Measurements from ENCODE around the gene WBP2. TPM values are rescaled to one million over a fixed set of nuclear protein-coding genes. Genes with fewer than 3 reads are reported as not detected.

WBP2 gene
- total RNA-seq (2014; rRNA removed; shearing (Covaris generic)) = 49.5 and 67.9 TPM in 2 replicates
- polyA plus RNA-seq (2015; cell fraction: cytosol; rRNA removed) = 214 and 237 TPM in 2 replicates
- 179 and 186 TPM in 2 replicates for polyA plus RNA-seq (2015; cell fraction: nucleus; rRNA removed)

DNA sequence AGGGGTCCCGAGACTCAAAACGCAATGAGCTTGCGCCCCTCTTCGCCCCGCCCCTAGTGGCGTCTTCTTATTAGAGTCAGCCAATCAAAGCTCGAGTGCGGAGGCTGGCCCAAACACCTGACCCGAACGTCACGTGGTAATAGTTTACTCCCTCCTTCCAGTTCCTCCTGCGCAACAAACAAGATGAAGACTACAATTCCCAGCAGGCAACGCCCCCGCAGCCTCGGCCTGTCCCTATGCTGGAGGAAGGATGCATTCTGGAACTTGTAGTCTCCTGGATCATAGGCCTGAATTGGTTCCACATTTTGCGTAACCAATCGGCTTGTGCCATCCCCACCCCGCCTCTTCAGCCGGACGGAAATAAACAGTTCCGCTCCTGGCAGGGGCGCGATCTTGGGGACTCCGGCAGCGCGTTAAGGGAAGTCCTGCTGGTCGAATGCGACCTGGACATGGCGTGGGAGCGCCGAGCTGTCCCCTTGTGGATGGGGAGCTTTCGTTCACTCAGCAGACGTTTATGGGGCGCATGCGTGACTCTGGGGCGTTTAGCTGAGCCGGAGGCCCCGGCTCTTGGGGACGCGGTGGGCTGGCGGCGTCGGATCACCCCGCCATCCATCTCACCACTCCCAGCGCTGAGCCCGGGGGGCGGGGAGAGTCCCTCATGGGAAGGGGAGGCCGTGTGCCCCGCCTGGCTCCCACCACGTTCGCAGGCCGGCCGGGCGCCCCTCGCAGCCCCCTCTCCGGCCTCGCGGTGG is at the start of gene WBP2:
Gene WBP2 (minus strand): TSS at position 26 of the 752 bp plus-strand sequence. CDS start 38 bp downstream, outside the sequence.
- DNase-seq (ENCODE audit: low read depth, low spot score) = peak; percentile 100
- in situ Hi-C loops (cut with HindIII; ENCODE audit: low pct_unique_long_range_greater_than_20kb, low sequenced_read_pairs) = no loop called here

DNA sequence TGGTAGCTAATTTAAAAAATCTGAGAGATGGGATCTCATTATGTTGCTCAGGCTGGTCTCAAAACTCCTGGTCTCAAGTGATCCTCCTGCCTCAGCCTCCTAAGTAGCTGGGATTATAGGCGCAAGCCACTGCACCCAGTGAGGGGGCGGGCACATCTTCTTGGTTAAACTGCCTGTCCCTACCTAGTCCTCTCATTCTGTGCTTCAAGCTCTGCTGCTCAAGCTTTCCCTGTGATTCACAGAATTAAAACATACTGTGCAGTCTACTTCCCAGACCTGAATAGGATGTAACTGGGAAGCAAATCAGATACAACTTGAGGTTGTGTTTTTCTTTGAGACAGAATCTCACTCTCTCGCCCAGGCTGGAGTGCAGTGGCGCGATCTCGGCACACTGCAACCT is 47.3 kb upstream of the WBP2 start:
- no peak for DNase-seq (ENCODE audit: low read depth, low spot score)

DNA sequence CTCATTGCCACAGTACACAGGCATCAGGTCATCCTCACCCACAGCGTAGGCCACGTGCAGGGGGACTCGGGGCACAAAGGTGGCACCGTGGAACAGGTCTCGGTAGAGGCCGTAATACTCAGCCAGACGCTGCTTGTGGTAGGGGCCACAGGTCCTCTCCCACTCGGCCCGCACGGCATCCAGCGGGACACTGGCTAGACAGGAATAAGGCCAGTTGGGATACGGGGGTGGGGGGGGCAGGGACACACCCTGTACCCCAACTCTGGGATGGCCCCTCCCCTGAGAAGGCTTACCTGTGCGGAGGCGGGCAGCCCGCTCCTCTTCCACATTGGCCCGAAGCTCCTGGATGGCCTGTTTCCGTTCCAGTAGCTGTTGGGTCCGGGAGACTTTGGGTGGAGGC is 46.6 kb upstream of the WBP2 start:
- in situ Hi-C loops (cut with HindIII; ENCODE audit: low pct_unique_long_range_greater_than_20kb, low sequenced_read_pairs) = no loop called here
- DNase-seq (ENCODE audit: low read depth, low spot score) = no peak

More for the DNA sequence above, 47.3 kb upstream of the WBP2 start:
- in situ Hi-C loops (cut with HindIII; ENCODE audit: low pct_unique_long_range_greater_than_20kb, low sequenced_read_pairs) = no loop called here

DNA sequence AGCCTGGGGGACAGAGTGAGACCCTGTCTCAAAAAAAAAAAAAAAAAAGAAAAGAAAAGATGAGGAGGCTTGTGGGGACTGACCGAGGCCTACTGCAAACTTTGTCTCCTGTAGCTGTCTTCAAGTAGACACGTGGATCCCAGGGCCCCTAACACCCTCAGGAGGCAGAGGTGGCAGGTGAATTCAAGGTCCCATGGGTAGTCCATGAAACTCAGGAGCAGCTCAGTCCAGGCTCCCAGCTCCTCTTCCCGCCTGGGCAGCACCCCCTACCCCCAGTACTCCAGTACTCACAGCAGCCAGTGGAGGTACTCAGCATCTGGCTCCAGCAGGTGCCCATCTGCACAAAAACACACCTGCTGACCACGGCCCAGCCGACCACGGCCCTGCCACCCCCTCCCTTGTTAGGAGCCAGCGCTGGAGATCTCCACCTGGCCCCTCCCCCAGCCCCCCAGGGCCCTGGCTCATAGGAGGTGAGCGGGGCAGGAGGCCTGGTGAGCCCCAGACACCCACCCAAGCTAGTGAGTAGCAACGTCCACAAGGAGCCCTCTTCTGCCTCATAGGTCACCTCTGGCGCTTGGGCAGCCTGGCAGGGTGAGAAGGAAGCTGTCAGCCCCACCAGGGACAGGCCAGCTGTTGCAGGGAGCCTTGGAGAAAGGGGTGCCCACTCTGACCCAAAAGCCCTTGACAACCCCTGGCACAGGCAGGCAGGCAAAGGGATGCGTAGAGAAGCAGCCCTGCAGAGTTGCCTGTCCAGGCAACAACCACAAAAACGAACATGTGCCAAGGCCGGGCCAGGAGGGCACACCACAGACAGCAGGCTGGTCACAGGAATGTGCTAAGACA is 45.8 kb upstream of the WBP2 start:
- DNase-seq (ENCODE audit: low read depth, low spot score) = no peak
- in situ Hi-C loops (cut with HindIII; ENCODE audit: low pct_unique_long_range_greater_than_20kb, low sequenced_read_pairs) = no loop called here

DNA sequence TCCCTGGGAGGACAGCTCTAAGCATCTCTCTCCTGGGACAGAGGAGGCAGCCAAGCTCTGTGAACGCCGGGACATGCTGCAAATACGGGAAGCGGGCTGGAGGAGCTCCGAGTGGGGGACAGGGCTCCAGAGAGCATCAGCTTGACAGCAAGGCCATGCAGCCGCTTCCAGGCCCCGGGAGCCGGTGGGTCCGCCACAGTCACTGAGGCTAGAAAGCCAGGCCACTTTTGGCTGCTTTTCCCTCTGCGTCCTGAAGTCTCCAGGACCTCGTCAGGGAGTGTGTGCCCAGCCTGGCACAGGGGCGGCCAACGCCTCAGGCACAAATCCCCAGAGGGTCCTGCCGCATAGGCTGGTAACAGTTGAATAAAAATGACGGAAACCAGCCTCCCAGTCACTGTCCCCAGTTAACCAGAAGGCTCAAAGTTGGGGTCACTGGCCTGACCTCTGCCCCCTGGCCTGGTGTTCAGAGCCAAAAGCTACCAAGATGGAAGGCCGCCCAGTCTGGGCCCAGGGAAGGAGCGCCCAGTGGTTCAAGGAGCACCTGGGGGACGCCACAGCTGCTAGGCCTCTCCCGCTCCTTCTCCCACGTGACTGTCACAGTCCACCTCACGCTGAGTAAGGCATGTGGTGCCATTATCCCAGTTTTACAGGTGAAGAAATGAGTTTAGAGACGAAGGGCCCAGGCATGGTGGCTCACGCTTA is 44.8 kb upstream of the WBP2 start:
- in situ Hi-C loops (cut with HindIII; ENCODE audit: low pct_unique_long_range_greater_than_20kb, low sequenced_read_pairs) = no loop called here
- DNase-seq (ENCODE audit: low read depth, low spot score) = no peak

DNA sequence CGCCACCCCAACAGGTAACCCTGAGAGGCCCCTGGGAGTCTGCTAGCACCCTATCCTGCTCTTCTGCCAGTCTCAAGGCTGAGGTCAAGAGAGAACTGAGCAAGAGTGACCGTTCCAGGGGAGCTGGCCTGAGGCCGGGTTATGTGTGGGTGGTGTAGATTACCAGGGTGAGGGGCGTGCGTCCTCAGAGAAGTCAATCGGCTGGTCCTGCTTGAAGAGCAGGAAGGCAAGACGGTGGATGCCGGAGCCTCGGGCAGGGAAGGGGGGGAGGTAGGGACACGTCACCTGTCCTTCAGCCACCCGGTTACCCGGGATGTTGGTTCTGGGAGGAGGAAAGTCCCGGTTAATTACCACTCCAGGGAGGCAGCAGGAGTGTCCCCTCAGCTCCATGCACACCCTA is 44.2 kb upstream of the WBP2 start:
- in situ Hi-C loops (cut with HindIII; ENCODE audit: low pct_unique_long_range_greater_than_20kb, low sequenced_read_pairs) = no loop called here
- DNase-seq (ENCODE audit: low read depth, low spot score) = no peak

DNA sequence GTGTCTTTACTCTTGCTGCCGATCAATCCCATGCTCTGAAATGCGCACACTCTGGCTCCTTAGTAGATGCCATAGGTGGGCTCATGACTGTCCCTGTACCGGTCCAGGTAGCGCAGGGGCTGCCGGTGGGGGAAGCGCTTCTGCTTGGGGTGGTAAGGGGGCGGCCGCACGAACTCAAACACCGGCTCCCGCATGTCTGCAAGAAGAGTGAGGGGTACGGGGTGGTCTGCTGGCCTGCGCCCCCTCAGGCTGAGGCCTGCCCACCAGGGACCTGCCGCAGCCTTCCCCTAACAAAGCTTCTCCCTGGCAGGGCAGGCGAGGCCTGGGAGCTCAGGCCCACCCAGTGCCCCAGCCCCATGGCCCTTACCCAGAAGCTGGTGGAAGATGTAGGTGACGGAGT is 43.7 kb upstream of the WBP2 start:
- no peak for DNase-seq (ENCODE audit: low read depth, low spot score)

DNA sequence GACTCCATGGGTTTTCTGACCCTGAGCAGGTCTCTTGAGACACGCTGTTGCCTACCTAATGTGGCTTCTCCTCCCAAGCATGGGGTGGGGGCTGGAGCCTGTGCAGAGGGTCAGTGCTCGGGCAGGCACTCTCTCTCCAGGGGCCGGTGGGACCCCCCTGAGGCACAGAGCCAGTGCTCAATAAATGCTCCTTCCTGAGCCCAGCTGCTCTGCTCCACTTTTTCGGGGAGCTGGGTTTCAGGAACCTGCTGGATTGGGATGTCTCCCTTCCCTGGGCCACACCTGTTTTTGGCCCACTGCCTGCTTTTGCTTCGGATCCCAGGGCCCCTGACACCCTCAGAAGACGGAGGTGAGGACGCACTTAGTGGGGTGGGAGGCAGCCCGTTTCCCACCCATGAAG is 42.9 kb upstream of the WBP2 start:
- DNase-seq (ENCODE audit: low read depth, low spot score) = no peak
- in situ Hi-C loops (cut with HindIII; ENCODE audit: low pct_unique_long_range_greater_than_20kb, low sequenced_read_pairs) = no loop called here

More for the DNA sequence above, 43.7 kb upstream of the WBP2 start:
- in situ Hi-C loops (cut with HindIII; ENCODE audit: low pct_unique_long_range_greater_than_20kb, low sequenced_read_pairs) = no loop called here

DNA sequence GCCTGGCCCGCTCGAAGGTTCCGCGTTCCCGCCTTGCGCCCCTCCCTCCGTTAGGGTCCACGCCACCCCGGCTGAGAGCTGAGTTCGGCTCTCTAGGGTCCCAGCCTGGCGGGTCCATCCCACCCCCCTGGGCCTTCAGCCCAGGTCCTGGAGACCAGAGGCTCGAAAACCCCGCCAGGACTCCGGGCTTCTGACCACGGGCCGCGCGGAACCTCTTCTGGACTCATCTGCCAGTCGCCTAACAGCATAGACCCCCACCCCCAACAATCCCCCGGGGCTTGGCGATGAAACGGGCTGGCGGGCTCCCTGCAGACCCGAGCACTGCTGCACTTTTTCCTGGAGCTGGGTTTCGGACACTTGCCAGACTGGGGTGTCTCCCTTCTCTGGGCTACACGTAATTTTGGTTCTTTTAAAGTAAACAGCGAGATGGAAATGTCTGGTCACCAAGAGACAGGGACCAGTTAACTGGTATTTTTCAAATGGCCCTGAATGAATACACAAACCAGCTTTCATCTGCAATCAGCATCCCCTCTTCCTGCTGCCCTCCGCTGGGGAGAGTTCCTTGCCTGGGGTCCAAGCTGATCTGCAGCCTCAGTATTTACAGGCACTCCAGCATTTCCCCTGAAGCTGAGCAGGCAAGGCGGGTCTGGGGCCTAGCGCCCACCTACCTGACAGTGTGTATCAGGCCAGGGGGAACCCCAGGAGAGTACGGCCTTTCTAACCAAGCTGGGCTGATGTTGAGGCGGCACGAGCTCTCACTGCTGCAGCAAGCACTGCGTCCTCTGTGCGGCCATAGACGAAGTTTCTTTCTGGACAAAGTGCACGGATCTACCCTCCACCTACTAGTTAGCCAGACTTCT is 42.3 kb upstream of the WBP2 start:
- DNase-seq (ENCODE audit: low read depth, low spot score) = no peak
- in situ Hi-C loops (cut with HindIII; ENCODE audit: low pct_unique_long_range_greater_than_20kb, low sequenced_read_pairs) = no loop called here

DNA sequence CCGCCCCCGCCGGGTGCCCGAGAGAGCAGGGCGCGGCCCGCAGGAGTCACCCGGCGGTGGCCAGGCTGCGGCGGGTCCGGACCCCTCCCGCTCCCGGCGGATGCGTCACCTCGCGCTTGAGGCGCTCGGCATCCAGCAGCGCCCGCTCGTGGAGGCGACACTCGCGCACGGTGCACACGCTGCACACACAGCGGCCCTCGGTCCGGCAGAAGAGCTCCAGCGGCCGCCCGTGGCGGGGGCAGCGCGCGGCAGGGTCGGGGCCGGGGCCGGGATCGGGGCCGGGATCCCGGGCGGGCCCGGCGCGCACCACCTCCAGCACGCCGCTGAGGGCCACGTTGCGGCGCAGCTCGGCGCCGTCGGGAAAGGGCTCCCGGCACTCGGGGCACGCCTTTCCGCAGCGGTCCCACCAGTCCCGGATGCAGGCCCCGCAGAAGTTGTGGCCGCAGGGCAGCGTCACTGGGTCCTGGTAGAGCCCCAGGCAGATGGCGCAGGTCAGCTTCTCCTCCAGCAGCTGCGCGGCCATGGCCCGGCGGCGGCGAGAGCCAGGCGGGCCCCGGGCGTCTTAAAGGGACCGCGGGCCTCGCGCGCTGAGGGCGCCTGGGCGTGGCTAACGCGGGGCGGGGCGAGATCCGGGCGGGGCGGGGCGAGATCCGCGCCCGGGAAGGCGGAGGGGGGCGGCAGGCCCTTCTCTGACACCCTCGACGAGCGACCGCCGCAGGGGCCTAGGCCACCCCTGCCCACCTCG is 41.5 kb upstream of the WBP2 start, which contains the start of gene TRIM65:
Gene TRIM65 (minus strand): TSS at position 537 of the 745 bp plus-strand sequence. CDS start 14 bp downstream, at position 523.
- DNase-seq (ENCODE audit: low read depth, low spot score) = peak; percentile 85
- in situ Hi-C loops (cut with HindIII; ENCODE audit: low pct_unique_long_range_greater_than_20kb, low sequenced_read_pairs) = no loop called here

DNA sequence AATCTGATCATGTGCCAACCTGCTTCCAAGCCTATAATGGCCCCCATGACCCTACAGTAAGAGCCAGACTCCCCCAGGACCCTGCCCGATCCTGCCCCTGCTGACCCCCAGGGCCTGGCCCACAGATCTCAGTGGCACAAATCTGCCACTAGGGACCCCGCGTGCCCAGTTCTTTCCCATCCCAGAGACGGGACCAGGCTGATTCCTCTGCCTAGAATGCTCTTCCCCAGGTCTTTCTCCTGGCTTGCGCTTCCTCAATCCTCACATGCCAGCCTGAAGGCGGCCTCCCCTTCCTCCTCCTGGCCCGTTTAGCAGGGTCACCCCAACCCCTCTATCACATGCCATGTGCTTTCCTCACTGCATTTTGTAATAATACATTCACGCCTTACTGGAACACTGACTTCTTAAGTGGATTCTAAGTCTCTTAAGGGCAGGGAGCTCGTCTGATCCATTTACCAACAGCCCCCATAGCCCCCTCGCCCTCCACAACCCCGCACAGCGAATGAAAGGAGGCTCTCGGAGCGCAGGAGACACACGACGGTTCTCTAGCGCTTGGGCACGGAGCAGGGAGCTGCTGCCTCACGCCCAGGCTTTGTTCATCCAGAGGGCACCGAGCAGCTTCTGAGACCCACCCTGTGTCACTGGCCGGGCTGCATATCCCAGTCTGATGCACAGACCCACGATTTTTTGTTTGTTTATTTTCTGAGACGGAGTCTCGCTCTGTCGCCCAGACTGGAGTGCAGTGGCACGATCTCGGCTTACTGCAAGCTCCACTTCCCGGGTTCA is 40.4 kb upstream of the WBP2 start:
- in situ Hi-C loops (cut with HindIII; ENCODE audit: low pct_unique_long_range_greater_than_20kb, low sequenced_read_pairs) = no loop called here
- DNase-seq (ENCODE audit: low read depth, low spot score) = peak; percentile 60

DNA sequence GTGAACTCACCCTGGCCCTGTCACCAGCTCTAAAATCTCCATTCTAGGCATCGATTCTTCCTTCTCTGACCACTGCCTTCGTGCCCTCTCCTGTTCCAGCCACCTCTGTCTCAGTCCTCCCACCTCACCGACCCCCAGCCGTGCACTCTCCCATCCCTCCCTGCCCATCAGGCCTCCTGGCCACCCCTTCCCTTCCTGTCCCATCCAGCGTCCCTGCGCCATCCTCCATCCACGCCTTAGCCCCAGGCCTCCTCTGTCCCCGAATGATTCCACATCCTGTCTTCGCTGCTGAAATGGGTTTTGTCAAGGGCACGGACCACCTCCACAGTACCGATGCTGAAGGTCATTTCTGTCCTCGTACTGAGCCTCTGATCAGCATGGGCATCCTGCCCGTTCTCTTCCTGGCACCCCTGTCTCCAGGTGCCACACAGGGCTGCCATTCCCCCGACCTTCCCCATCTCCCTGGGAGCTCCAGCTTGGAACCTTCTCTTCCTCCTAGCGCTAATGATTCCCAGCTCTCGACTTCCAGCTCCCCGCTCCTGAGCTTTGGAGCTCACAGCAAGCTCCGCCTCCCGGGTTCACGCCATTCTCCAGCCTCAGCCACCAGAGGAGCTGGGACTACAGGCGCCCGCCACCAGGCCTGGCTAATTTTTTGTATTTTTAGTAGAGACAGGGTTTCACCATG is 39.1 kb upstream of the WBP2 start:
- in situ Hi-C loops (cut with HindIII; ENCODE audit: low pct_unique_long_range_greater_than_20kb, low sequenced_read_pairs) = no loop called here
- no peak for DNase-seq (ENCODE audit: low read depth, low spot score)

DNA sequence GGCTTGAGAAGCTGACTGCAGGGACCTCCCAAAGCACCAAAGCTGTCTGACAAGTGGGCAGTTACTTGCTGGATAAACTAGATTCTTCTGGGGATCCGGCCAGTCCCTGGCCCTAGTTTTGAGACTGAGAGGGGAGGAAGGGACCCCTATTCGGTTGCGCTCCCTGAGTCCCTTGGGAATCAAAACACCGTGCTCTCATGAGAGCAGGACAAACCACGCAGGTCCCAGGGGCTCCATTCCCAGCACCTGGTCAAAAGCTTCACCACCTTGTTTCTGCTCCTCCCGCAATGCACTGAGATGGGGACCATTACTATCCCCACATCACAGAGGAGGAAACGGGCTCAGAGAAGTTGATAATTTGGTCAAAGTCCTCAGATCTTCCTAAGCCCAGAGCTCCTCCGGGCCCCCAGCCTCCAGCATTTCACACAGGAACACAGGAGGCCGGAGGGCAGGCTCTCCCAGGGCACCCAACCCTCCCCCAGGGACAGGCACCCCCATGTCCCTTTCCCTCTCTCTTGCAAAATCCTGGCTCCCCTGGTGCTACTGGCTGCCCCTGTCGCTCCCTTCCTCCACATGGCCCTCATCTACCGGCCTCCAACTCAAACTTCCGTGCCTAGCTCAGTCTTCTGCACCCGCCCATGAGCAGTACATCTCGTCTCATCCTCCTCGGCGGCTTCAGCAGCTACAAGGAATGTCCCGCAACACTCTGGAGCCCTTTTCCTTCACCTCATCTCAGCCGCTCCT is 38.3 kb upstream of the WBP2 start:
- in situ Hi-C loops (cut with HindIII; ENCODE audit: low pct_unique_long_range_greater_than_20kb, low sequenced_read_pairs) = no loop called here
- no peak for DNase-seq (ENCODE audit: low read depth, low spot score)

DNA sequence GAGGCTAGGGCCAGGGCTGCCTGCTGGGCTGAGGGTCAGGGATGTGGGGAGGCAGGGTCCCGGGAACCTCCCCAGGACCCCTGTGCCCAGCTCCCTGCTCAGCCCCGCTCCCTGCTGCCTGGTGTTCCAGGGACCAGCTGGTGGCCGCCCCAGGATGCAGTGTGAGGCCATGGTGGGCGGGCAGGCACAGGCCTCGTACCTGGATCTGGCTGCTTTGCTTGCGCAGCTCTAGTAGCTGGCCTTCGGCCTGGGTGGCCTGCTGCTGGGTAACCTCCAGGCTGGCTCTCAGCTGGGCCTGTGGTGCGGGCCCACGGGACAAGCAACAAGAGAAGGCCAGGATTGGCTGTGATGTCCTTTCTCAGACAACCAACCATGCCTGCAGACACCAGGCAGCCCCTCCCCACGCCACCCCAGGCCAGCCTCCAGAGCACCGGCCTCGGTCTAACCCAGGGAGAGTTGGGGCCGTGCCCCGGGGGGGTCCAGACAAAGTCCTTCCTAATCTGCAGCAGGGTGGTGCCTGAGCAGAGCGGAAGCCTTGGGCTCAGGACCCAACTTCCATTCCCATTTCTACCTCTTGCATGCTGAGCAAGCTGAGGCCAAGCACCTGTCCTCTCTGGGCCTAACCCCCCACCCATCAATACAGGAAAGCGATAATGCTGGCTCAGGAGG is 37.6 kb upstream of the WBP2 start:
- DNase-seq (ENCODE audit: low read depth, low spot score) = no peak
- in situ Hi-C loops (cut with HindIII; ENCODE audit: low pct_unique_long_range_greater_than_20kb, low sequenced_read_pairs) = no loop called here
